GM18507 (cell line): ENCODE measurements around the gene HTN3.

Source experiments
- DNase-seq: peaks from one replicate; pipeline ENCODE4 v3.0.0; 2011; ENCODE audit warnings: low read depth; ENCODE audit not compliant: insufficient read length; ENCODE audit errors: extremely low spot score
- FAIRE-seq: peaks from 2 replicates; lab custom pipeline; 2011; peaks lifted over from hg19 to GRCh38; lab: Jason Lieb, UNC

The HTN3 gene

GRCh38 chr4:70080205-70080604 lies 51.9 kb downstream of the HTN3 start:
- DNase-seq, result no peak

More at GRCh38 chr4:70080205-70080604, 51.9 kb downstream of the HTN3 start:
- no peak for FAIRE-seq
